Measurements from ENCODE around the gene CCDC107. TPM values are rescaled to one million over a fixed set of nuclear protein-coding genes. Genes with fewer than 3 reads are reported as not detected.

The CCDC107 gene
- total RNA-seq, 1 experiment from 2014 or later, result 12.5 TPM

DNA sequence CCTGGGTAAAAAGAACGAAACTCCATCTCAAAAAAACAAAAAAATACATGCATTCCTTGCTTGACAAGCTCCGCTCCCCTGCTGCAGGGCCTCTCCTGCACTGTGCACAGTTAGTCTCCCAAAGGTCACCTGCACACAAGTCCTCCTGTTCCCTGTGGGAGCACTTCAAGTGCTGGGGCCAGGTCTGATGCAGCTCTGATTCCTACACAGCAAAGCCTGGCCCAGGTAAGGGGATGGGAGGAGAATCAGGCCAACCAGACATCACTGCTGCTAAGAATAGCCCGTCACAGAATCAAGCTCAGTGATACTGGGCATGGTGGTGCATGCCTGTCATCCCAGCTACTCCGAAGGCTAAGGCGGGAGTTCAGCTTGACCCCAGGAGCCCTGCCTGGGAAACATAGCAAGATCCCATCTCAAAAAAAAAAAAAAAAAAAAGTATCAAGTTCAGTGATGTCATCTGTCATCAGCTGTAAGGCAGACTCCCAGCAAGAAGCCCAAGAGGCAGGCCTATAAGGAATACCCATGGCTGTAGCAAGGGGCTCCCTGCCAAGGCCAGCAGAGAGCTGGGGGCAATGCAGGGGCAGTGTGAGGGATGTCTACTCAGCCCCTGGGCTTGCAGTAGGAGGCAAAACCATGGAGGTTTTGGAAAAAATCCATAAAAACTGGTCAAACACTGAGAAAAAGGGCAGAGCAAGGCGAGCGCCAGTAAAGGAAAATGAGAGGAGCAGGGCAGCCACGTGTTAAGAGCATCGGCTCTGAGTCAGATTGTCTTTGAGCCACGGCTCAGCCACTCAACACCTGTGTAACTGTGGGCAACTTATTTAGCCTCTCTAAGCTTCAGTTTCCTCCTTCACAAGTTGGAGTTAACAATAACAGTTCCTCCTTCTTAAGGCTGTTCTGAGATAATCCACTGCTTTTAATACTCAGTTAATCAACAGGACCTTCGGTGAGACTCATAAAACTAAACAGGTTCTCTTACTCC, 28.4 kb downstream of the CCDC107 start:
- DNase-seq (ENCODE audit: unreplicated experiment), result no peak
- TF ChIP-seq, protein P1, sequence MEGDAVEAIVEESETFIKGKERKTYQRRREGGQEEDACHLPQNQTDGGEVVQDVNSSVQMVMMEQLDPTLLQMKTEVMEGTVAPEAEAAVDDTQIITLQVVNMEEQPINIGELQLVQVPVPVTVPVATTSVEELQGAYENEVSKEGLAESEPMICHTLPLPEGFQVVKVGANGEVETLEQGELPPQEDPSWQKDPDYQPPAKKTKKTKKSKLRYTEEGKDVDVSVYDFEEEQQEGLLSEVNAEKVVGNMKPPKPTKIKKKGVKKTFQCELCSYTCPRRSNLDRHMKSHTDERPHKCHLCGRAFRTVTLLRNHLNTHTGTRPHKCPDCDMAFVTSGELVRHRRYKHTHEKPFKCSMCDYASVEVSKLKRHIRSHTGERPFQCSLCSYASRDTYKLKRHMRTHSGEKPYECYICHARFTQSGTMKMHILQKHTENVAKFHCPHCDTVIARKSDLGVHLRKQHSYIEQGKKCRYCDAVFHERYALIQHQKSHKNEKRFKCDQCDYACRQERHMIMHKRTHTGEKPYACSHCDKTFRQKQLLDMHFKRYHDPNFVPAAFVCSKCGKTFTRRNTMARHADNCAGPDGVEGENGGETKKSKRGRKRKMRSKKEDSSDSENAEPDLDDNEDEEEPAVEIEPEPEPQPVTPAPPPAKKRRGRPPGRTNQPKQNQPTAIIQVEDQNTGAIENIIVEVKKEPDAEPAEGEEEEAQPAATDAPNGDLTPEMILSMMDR (IDR thresholded peaks at IDR 0.05; ENCODE audit: unreplicated experiment), result no peak
- CTCF ChIA-PET, result interaction anchor here (1.6 to 4.8 kb wide), 2 partner anchors 10 to 39 kb away, joined by 6 to 34 read pairs; no protein-coding TSS in a partner anchor
- Mint-ChIP-seq H3K27me3 (ENCODE audit: insufficient read depth, unreplicated experiment) (no peaks in the 10 kb centered on the region), H3K36me3 (ENCODE audit: insufficient read depth, unreplicated experiment) (peaks cover 52% of the 10 kb centered on the region), H3K27ac (ENCODE audit: low read depth, unreplicated experiment) (no peak overlapping the region), H3K4me3 (ENCODE audit: unreplicated experiment) (no peak overlapping the region), H3K4me1 (ENCODE audit: insufficient read depth, unreplicated experiment) (peaks cover 37% of the 10 kb centered on the region), H3K9me3 (ENCODE audit: unreplicated experiment) (no peaks in the 10 kb centered on the region)
- intact Hi-C loops (cut with micrococcal nuclease), result no loop called here
- BruUV-seq (replicated peaks), result TSS peak; percentile 2
- POLR2A ChIA-PET, result no interaction called here

DNA sequence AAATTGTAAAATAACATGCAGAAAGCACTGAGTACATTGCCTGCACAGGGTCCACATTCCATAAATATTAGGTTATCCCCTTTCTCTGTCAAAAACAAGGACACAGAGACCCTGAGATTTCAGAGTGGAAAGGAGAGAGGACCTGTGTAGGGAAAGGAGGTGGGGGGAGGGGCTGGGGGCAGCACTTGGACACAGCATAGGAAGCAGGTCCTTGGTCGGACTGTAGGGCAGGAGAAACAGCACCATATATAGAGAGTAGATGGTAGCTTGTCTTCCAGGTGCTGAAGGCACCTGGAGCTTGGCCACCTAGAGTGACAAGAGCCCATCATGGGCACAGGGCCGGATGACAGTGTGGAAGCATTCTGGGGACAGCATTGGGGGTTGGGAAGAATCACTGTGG, 29.2 kb downstream of the CCDC107 start:
- Mint-ChIP-seq H3K27me3 (ENCODE audit: insufficient read depth, unreplicated experiment) (no peaks in the 10 kb centered on the region), H3K9me3 (ENCODE audit: unreplicated experiment) (no peaks in the 10 kb centered on the region), H3K36me3 (ENCODE audit: insufficient read depth, unreplicated experiment) (peaks cover 45% of the 10 kb centered on the region), H3K4me1 (ENCODE audit: insufficient read depth, unreplicated experiment) (peaks cover 35% of the 10 kb centered on the region), H3K27ac (ENCODE audit: low read depth, unreplicated experiment) (no peak overlapping the region), H3K4me3 (ENCODE audit: unreplicated experiment) (peak overlapping the region; percentile 52)
- no peak for DNase-seq (ENCODE audit: unreplicated experiment)
- POLR2A ChIA-PET, result interaction anchor here (4.7 to 5.4 kb wide), 2 partner anchors 29 to 44 kb away, joined by 35 to 38 read pairs; partner anchors contain the start of genes CCDC107, CREB3, RMRP and TLN1
- CTCF ChIA-PET, result interaction anchor here (0.8 to 2.4 kb wide), 5 partner anchors 9 to 42 kb away, joined by 3 to 12 read pairs (median 5); partner anchors contain the start of genes CCDC107 and RMRP
- intact Hi-C loops (cut with micrococcal nuclease), result no loop called here
- TF ChIP-seq, protein P1 (IDR thresholded peaks at IDR 0.05; ENCODE audit: unreplicated experiment), result no peak
- BruUV-seq (replicated peaks), result no TSS peak

DNA sequence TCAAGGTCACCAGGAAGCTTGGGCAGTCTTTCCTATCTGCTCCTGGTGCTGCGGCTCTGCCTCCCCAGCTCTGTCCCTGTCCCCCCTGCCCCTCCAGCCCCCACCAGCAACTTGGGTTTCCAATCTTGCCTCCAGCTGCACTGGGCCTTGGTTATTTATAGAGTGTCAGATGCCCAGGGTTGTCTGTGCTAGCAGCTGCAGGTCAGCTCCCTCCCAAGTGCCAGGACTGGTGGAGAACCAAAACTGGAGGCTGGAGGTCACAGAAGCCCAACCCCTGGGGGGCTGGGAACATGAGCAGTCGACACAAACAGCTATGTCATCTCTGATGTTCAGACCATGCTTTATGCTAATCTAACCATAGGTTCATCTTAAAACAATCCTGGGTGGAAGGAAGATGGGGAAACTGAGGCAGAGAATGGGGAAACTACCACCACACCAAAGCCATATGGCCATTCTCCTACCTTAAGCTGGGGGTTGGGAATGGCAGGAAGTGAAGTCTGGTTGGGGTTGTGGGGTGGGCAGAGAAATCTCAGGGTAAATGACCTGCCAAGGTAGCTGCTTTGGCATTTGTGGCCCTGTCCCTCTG, 30.0 kb downstream of the CCDC107 start:
- ChIA-PET POLR2A (interaction anchor here (0.6 to 5.4 kb wide), 11 partner anchors 15 to 111 kb away, joined by 3 to 38 read pairs (median 8); partner anchors contain the start of genes ARHGEF39, CA9, CCDC107 and CREB3), CTCF (interaction anchor here (0.5 to 2.4 kb wide), 11 partner anchors 9 to 1016 kb away, joined by 3 to 12 read pairs (median 5); partner anchors contain the start of genes CCDC107 and RMRP)
- peaks cover 37% of the 10 kb centered on the region for H3K36me3 Mint-ChIP-seq (ENCODE audit: insufficient read depth, unreplicated experiment)
- H3K27me3 Mint-ChIP-seq (ENCODE audit: insufficient read depth, unreplicated experiment), result no peaks in the 10 kb centered on the region
- H3K9me3 Mint-ChIP-seq (ENCODE audit: unreplicated experiment), result no peaks in the 10 kb centered on the region
- DNase-seq (ENCODE audit: unreplicated experiment), result no peak
- H3K4me1 Mint-ChIP-seq (ENCODE audit: insufficient read depth, unreplicated experiment), result peaks cover 27% of the 10 kb centered on the region
- TF ChIP-seq, protein P1 (IDR thresholded peaks at IDR 0.05; ENCODE audit: unreplicated experiment), result no peak
- BruUV-seq (replicated peaks), result no TSS peak
- peak overlapping the region; percentile 72 for H3K27ac Mint-ChIP-seq (ENCODE audit: low read depth, unreplicated experiment)
- intact Hi-C loops (cut with micrococcal nuclease), result loop anchor here (1.0 to 2.0 kb wide), 2 partner anchors 29 to 44 kb away; partner anchors contain the start of genes CCDC107, CREB3, RMRP and TLN1
- H3K4me3 Mint-ChIP-seq (ENCODE audit: unreplicated experiment), result peak overlapping the region; percentile 79

Measured in MCF 10A (cell line).